ENCODE measurements around the gene PNPLA6. TPM values are rescaled to one million over a fixed set of nuclear protein-coding genes. Genes with fewer than 3 reads are reported as not detected.

Gene PNPLA6
- total and polyA plus RNA-seq, 2 experiments from 2014 or later, result 66.6 to 135 TPM

GRCh38 chr19:7554565-7554964 is 19.0 kb downstream of the PNPLA6 start:
- Histone ChIP-seq H3K79me2 (replicated peaks; ENCODE audit: insufficient read depth) (no peaks in the 10 kb centered on the region), H3K4me2 (peak overlapping the region; percentile 76), H2AFZ (0 out of 2 replicates have a peak overlapping the region, but pooled peaks have one; percentile 32), H3K9me2 (ENCODE audit: insufficient read depth) (no peaks in the 10 kb centered on the region), H3K27ac (ENCODE audit: low read depth) (no peak overlapping the region), H3K4me3 (peak overlapping the region; percentile 65), H3K4me1 (ENCODE audit: insufficient read depth) (peaks cover 3% of the 10 kb centered on the region; the same call in 1 of the 2 replicates), H4K20me1 (replicated peaks; ENCODE audit: insufficient read depth) (no peaks in the 10 kb centered on the region; the same call in 1 of the 2 replicates), H3K27me3 (ENCODE audit: insufficient read depth) (no peaks in the 10 kb centered on the region), H3F3A (replicated peaks; ENCODE audit: low read depth) (no peaks in the 10 kb centered on the region), H3K36me3 (ENCODE audit: insufficient read depth) (peaks cover 8% of the 10 kb centered on the region; the same call in 1 of the 2 replicates)
- Mint-ChIP-seq H3K4me1 (peaks cover 3% of the 10 kb centered on the region; the same call in 2 of the 3 replicates), H3K27ac (no peak overlapping the region), H3K36me3 (ENCODE audit: low read depth) (peaks cover 37% of the 10 kb centered on the region), H3K9me3 (no peaks in the 10 kb centered on the region; the same call in 2 of the 3 replicates), H3K27me3 (ENCODE audit: insufficient read depth, low read depth, poor library complexity) (peaks cover 8% of the 10 kb centered on the region), H3K4me3 (peak overlapping the region; percentile 75; the same call in 2 of the 3 replicates)
- TF ChIP-seq NANOG (IDR thresholded peaks at IDR 0.05; ENCODE audit: borderline replicate concordance) (no peak), POLR2AphosphoS5 (IDR thresholded peaks at IDR 0.05; ENCODE audit: low read depth) (no peak), EZH2 (IDR thresholded peaks at IDR 0.05; ENCODE audit: low read depth, unreplicated experiment) (no peak), STAT1 (IDR thresholded peaks at IDR 0.05; ENCODE audit: unreplicated experiment) (no peak), JUNB (IDR thresholded peaks at IDR 0.05; ENCODE audit: unreplicated experiment) (no peak), EZH2phosphoT487 (IDR thresholded peaks at IDR 0.05; ENCODE audit: unreplicated experiment) (no peak), ZNF331 (CRISPR knock-in tag; IDR thresholded peaks at IDR 0.05; ENCODE audit: low read depth) (no peak), CTCF (conservative IDR thresholded peaks at IDR 0.05; ENCODE audit: low read depth in 2 of 2) (no peak), CREB1 (CRISPR knock-in tag; IDR thresholded peaks at IDR 0.05; ENCODE audit: low read depth) (no peak), ZNF114 (CRISPR knock-in tag; IDR thresholded peaks at IDR 0.05) (no peak)
- TF ChIP-seq, protein P1, sequence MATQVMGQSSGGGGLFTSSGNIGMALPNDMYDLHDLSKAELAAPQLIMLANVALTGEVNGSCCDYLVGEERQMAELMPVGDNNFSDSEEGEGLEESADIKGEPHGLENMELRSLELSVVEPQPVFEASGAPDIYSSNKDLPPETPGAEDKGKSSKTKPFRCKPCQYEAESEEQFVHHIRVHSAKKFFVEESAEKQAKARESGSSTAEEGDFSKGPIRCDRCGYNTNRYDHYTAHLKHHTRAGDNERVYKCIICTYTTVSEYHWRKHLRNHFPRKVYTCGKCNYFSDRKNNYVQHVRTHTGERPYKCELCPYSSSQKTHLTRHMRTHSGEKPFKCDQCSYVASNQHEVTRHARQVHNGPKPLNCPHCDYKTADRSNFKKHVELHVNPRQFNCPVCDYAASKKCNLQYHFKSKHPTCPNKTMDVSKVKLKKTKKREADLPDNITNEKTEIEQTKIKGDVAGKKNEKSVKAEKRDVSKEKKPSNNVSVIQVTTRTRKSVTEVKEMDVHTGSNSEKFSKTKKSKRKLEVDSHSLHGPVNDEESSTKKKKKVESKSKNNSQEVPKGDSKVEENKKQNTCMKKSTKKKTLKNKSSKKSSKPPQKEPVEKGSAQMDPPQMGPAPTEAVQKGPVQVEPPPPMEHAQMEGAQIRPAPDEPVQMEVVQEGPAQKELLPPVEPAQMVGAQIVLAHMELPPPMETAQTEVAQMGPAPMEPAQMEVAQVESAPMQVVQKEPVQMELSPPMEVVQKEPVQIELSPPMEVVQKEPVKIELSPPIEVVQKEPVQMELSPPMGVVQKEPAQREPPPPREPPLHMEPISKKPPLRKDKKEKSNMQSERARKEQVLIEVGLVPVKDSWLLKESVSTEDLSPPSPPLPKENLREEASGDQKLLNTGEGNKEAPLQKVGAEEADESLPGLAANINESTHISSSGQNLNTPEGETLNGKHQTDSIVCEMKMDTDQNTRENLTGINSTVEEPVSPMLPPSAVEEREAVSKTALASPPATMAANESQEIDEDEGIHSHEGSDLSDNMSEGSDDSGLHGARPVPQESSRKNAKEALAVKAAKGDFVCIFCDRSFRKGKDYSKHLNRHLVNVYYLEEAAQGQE (IDR thresholded peaks at IDR 0.05; ENCODE audit: unreplicated experiment), result no peak
- TF ChIP-seq, protein P2, sequence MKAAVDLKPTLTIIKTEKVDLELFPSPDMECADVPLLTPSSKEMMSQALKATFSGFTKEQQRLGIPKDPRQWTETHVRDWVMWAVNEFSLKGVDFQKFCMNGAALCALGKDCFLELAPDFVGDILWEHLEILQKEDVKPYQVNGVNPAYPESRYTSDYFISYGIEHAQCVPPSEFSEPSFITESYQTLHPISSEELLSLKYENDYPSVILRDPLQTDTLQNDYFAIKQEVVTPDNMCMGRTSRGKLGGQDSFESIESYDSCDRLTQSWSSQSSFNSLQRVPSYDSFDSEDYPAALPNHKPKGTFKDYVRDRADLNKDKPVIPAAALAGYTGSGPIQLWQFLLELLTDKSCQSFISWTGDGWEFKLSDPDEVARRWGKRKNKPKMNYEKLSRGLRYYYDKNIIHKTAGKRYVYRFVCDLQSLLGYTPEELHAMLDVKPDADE (IDR thresholded peaks at IDR 0.05), result no peak
- TF ChIP-seq, protein P3, sequence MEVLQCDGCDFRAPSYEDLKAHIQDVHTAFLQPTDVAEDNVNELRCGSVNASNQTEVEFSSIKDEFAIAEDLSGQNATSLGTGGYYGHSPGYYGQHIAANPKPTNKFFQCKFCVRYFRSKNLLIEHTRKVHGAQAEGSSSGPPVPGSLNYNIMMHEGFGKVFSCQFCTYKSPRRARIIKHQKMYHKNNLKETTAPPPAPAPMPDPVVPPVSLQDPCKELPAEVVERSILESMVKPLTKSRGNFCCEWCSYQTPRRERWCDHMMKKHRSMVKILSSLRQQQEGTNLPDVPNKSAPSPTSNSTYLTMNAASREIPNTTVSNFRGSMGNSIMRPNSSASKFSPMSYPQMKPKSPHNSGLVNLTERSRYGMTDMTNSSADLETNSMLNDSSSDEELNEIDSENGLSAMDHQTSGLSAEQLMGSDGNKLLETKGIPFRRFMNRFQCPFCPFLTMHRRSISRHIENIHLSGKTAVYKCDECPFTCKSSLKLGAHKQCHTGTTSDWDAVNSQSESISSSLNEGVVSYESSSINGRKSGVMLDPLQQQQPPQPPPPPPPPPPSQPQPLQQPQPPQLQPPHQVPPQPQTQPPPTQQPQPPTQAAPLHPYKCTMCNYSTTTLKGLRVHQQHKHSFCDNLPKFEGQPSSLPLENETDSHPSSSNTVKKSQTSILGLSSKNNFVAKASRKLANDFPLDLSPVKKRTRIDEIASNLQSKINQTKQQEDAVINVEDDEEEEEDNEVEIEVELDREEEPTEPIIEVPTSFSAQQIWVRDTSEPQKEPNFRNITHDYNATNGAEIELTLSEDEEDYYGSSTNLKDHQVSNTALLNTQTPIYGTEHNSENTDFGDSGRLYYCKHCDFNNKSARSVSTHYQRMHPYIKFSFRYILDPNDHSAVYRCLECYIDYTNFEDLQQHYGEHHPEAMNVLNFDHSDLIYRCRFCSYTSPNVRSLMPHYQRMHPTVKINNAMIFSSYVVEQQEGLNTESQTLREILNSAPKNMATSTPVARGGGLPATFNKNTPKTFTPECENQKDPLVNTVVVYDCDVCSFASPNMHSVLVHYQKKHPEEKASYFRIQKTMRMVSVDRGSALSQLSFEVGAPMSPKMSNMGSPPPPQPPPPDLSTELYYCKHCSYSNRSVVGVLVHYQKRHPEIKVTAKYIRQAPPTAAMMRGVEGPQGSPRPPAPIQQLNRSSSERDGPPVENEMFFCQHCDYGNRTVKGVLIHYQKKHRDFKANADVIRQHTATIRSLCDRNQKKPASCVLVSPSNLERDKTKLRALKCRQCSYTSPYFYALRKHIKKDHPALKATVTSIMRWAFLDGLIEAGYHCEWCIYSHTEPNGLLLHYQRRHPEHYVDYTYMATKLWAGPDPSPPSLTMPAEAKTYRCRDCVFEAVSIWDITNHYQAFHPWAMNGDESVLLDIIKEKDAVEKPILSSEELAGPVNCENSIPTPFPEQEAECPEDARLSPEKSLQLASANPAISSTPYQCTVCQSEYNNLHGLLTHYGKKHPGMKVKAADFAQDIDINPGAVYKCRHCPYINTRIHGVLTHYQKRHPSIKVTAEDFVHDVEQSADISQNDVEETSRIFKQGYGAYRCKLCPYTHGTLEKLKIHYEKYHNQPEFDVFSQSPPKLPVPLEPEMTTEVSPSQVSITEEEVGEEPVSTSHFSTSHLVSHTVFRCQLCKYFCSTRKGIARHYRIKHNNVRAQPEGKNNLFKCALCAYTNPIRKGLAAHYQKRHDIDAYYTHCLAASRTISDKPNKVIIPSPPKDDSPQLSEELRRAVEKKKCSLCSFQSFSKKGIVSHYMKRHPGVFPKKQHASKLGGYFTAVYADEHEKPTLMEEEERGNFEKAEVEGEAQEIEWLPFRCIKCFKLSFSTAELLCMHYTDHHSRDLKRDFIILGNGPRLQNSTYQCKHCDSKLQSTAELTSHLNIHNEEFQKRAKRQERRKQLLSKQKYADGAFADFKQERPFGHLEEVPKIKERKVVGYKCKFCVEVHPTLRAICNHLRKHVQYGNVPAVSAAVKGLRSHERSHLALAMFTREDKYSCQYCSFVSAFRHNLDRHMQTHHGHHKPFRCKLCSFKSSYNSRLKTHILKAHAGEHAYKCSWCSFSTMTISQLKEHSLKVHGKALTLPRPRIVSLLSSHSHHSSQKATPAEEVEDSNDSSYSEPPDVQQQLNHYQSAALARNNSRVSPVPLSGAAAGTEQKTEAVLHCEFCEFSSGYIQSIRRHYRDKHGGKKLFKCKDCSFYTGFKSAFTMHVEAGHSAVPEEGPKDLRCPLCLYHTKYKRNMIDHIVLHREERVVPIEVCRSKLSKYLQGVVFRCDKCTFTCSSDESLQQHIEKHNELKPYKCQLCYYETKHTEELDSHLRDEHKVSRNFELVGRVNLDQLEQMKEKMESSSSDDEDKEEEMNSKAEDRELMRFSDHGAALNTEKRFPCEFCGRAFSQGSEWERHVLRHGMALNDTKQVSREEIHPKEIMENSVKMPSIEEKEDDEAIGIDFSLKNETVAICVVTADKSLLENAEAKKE (CRISPR knock-in tag; IDR thresholded peaks at IDR 0.05), result no peak
- DNase-seq (ENCODE audit: low spot score) (no peak), ATAC-seq (peak; percentile 12)
